Activated T-helper 1 cell treated with Interleukin-2 at 50 U/mL for 16 hours (primary cell): ENCODE measurements around the gene ZSWIM6.

ENCODE experiments used
- DNase-seq: peaks from one replicate; pipeline ENCODE4 v3.0.0-alpha.2; 2020; ENCODE audit warnings: low read depth

The ZSWIM6 gene

GRCh38 chr5:61441742-61442141 is 109.7 kb downstream of the ZSWIM6 start:
- DNase-seq, result no peak

GRCh38 chr5:61447780-61448495 is 115.9 kb downstream of the ZSWIM6 start:
- DNase-seq, result no peak

GRCh38 chr5:61449804-61450492 is 117.9 kb downstream of the ZSWIM6 start:
- DNase-seq, result no peak

- DNase-seq, result no peak
Observed at GRCh38 chr5:61450493-61451279, 118.6 kb downstream of the ZSWIM6 start.

- no peak for DNase-seq
Observed at GRCh38 chr5:61455179-61456006, 123.3 kb downstream of the ZSWIM6 start.

- no peak for DNase-seq
Observed at GRCh38 chr5:61460471-61460870, 128.4 kb downstream of the ZSWIM6 start.

- no peak for DNase-seq
Observed at GRCh38 chr5:61461417-61461816, 129.4 kb downstream of the ZSWIM6 start.

GRCh38 chr5:61461926-61462325 is 129.9 kb downstream of the ZSWIM6 start:
- no peak for DNase-seq

GRCh38 chr5:61463596-61463995 is 131.5 kb downstream of the ZSWIM6 start:
- no peak for DNase-seq

- DNase-seq, result no peak
Observed at GRCh38 chr5:61464512-61464911, 132.5 kb downstream of the ZSWIM6 start.

GRCh38 chr5:61465066-61465465 is 133.0 kb downstream of the ZSWIM6 start:
- DNase-seq, result no peak

GRCh38 chr5:61465496-61465895 is 133.4 kb downstream of the ZSWIM6 start:
- no peak for DNase-seq

GRCh38 chr5:61466017-61466416 is 134.0 kb downstream of the ZSWIM6 start:
- no peak for DNase-seq

- no peak for DNase-seq
Observed at GRCh38 chr5:61467766-61468482, 135.9 kb downstream of the ZSWIM6 start.

GRCh38 chr5:61468483-61468865 is 136.4 kb downstream of the ZSWIM6 start:
- no peak for DNase-seq

GRCh38 chr5:61471352-61471751 is 139.3 kb downstream of the ZSWIM6 start:
- no peak for DNase-seq

GRCh38 chr5:61472172-61472958 is 140.3 kb downstream of the ZSWIM6 start:
- DNase-seq, result no peak

- no peak for DNase-seq
Observed at GRCh38 chr5:61474746-61475145, 142.7 kb downstream of the ZSWIM6 start.

- DNase-seq, result no peak
Observed at GRCh38 chr5:61477788-61478187, 145.7 kb downstream of the ZSWIM6 start.

GRCh38 chr5:61479850-61480614 is 148.0 kb downstream of the ZSWIM6 start:
- no peak for DNase-seq
